HG03432 (cell line): Measurements from ENCODE around the gene NUMBL.
"Not testable (repeated sequence)": the region's sequence is repeated elsewhere in the genome, so short reads cannot be mapped to it uniquely, and the experiment has no call there.

ENCODE experiments used
- ATAC-seq: cut with Tn5 transposase; IDR thresholded peaks from one replicate; pipeline ENCODE4 v1.9.1; 2021; ENCODE audit warnings: mild to moderate bottlenecking, moderate library complexity; ENCODE audit not compliant: unreplicated experiment

Gene NUMBL

GRCh38 chr19:40690050-40690692, at the start of gene NUMBL:
Gene NUMBL, minus strand, starts transcription at chr19:40690651. Its CDS starts 168 bp downstream, at chr19:40690483.
- ATAC-seq, result no peak

GRCh38 chr19:40739030-40739839, 48.8 kb upstream of the NUMBL start:
- no peak for ATAC-seq

DNA sequence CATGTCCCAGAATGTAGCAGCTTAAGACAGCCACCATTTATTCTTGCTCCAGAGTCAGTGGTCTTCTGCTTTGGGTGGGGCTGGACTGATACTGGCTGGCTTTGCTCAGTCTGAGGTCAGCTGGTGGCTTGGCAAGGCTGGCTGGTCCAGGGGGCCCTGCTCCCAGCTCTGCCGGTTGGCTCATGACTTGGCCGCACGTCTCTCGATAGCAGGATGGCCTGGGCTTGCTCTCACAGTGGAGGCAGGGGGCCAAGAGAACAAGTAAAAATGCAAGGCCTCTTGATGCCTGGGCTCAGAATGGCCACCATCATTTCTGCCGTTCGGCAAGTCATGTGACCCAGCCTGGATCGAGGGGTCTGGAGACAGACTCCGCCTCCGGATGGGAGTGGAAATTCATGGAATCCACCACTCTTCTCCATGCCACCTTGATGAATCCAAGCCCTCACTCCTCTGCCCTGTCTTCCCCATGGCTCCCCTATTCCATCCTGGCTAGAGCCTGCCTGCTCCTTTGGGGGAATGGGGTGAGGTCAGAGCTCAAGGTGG, 46.7 kb upstream of the NUMBL start:
- ATAC-seq, result no peak

DNA sequence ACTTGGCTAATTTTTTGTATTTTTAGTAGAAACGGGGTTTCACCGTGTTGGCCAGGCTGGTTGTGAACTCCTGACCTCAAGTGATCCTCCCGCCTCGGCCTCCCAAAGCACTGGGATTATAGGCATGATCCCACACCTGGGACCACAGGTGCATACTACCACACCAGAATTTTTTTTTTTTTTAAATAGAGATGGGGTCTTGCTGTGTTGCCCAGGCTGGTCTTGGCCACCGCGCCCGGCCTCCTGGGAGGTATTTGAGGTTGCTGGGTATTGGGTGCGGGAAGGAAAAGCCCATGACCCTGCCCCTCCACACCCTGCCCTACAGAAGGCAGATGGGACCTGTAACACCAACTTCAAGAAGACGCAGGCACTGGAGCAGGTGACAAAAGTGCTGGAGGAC, 46.2 kb upstream of the NUMBL start:
- ATAC-seq, result no peak

DNA sequence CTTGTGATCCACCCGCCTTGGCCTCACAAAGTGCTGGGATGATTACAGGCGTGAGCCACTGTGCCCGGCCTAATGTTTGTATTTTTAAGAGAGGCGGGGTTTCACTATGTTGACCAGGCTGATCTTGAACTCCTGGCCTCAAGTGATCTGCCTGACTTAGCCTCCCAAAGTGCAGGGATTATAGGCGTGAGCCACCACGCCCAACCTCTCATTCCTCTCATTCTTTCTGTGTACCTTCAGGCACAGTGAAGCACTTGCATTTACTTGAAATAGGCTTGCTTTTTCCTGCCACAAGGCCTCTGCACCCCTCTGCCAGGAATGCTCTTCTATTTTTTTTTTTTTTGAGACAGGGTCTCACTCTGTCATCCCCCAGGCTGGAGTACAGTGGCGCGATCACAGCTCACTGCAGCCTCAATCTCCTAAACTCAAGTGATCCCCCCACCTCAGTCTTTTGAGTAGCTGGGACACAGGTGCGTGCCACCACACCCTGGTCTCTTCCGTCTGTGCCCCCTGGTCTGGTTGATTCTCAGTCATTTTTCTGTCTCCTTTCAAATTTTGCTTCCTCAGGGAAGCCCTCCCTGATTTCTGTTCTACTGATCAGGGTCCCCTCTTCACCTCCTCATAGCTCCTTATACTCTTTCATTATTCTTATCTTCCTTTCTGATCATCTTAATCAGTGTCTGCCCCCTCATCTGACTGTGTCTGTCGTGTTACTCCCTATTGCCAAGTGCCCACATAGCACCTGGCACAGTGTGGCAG, 44.7 kb upstream of the NUMBL start:
- no peak for ATAC-seq

- ATAC-seq, result no peak
Observed at GRCh38 chr19:40733149-40733548, 42.7 kb upstream of the NUMBL start.

- ATAC-seq, result not testable (repeated sequence)
Observed at GRCh38 chr19:40732304-40732703, 41.9 kb upstream of the NUMBL start.

- not testable (repeated sequence) for ATAC-seq
Observed at GRCh38 chr19:40730065-40730464, 39.6 kb upstream of the NUMBL start.

DNA sequence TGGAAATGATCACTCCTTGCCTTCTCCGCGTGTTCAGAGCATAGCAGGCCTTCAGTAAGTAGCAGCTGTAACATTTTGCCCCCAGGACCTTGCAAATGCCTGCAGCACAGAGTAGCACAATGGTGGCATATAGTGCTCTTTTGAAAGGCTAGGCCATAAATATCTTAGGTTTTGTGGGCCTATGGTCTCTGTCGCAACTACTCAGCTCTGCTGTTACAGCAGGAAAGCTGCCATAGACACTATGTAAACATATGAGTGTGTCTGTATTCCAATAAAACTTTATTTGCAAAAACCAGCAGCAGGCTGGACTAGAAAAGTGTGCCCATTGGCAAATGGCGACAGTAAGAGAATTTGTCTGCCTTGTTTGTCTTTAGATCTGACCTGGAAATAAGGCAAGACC, 35.8 kb upstream of the NUMBL start:
- ATAC-seq, result no peak

DNA sequence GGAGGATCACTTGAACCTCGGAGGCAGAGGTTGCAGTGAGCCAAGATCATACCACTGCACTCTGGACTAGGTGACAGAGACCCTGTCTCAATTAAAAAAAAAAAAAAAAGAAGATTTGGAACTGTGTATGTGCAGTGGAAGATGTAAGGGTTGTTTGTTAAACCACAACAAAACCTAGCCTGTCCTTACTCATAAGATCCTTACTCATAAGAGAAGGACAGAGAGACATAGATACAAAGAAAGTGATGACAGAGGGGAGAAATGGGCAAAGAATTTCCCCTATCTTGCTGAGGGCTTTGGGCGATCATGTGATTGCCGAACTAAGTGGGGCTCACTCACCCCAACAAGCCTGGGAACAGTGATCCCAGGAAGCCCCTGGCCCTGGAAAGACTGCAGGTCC, 34.4 kb upstream of the NUMBL start:
- ATAC-seq, result no peak

- no peak for ATAC-seq
Observed at GRCh38 chr19:40724315-40724714, 33.9 kb upstream of the NUMBL start.

GRCh38 chr19:40723661-40724254, 33.3 kb upstream of the NUMBL start:
- no peak for ATAC-seq

- no peak for ATAC-seq
Observed at GRCh38 chr19:40721936-40722661, 31.6 kb upstream of the NUMBL start.

GRCh38 chr19:40721140-40721486, 30.7 kb upstream of the NUMBL start:
- no peak for ATAC-seq

DNA sequence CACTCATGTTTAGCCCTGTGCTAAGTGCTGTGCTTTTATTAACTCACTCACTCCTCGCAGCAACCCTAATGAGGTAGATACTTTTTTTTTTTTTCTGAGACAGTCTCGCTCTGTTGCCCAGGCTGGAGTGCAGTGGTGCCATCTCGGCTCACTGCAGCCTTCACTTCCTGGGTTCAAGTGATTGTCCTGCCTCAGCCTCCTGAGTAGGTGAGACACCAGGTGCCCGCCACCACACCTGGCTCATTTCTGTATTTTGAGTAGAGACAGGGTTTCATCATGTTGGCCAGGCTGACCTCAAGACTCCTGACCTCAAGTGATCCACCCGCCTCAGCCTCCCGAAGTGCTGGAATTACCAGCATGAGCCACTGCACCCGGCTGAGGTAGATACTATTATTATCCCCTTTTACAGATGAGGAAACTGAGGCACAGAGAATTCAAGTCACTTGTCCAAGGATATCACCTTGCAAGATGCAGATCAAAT, 29.0 kb upstream of the NUMBL start:
- no peak for ATAC-seq

GRCh38 chr19:40718774-40719391, 28.4 kb upstream of the NUMBL start:
- no peak for ATAC-seq

GRCh38 chr19:40717880-40718773, 27.7 kb upstream of the NUMBL start:
- ATAC-seq, result no peak

GRCh38 chr19:40717325-40717879, 27.0 kb upstream of the NUMBL start:
- no peak for ATAC-seq
